ENCODE measurements around the gene NEDD9.

NEDD9 gene

DNA sequence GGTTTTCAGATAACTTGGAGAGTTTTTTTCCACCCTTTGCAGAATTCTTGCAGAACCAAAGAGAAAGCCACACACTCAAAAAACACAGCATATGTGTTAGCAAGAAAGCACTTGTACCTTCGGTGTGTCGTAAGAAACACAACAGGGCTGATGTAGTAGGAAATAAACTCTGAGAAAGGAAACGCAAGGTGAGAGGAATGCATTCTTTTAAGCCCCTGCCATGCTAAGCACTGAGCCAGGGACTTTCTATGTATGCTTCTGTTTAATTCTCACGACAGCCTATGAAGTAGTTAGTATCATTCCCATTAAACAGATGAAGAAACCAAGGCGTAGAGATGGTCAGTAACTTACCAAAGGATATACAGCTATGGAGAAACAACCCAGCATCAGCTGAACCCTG is 23.1 kb downstream of the NEDD9 start:
- H3K27me3 ChIP-seq (ENCODE audit: insufficient read depth, poor library complexity, severe bottlenecking) = no peaks in the 10 kb centered on the region
- no peaks in the 10 kb centered on the region for H3K36me3 ChIP-seq (ENCODE audit: low read depth)
- H3K9me3 ChIP-seq (ENCODE audit: severe bottlenecking) = no peaks in the 10 kb centered on the region
- peaks cover 32% of the 10 kb centered on the region for H3K4me1 ChIP-seq (ENCODE audit: insufficient read depth, poor library complexity, severe bottlenecking)
- H3K27ac ChIP-seq (ENCODE audit: poor library complexity, severe bottlenecking) = peak overlapping the region; percentile 64
- no peak overlapping the region for H3K4me3 ChIP-seq (ENCODE audit: severe bottlenecking)
- ATAC-seq (ENCODE audit: low read depth) (no peak), DNase-seq (ENCODE audit: low spot score) (no peak)
- TF ChIP-seq, protein P1, sequence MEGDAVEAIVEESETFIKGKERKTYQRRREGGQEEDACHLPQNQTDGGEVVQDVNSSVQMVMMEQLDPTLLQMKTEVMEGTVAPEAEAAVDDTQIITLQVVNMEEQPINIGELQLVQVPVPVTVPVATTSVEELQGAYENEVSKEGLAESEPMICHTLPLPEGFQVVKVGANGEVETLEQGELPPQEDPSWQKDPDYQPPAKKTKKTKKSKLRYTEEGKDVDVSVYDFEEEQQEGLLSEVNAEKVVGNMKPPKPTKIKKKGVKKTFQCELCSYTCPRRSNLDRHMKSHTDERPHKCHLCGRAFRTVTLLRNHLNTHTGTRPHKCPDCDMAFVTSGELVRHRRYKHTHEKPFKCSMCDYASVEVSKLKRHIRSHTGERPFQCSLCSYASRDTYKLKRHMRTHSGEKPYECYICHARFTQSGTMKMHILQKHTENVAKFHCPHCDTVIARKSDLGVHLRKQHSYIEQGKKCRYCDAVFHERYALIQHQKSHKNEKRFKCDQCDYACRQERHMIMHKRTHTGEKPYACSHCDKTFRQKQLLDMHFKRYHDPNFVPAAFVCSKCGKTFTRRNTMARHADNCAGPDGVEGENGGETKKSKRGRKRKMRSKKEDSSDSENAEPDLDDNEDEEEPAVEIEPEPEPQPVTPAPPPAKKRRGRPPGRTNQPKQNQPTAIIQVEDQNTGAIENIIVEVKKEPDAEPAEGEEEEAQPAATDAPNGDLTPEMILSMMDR (IDR thresholded peaks at IDR 0.05; ENCODE audit: poor library complexity, severe bottlenecking) = no peak

- peaks cover 32% of the 10 kb centered on the region for H3K4me1 ChIP-seq (ENCODE audit: insufficient read depth, poor library complexity, severe bottlenecking)
- no peak for DNase-seq (ENCODE audit: low spot score)
- ATAC-seq (ENCODE audit: low read depth) = no peak
- peak overlapping the region; percentile 94 for H3K27ac ChIP-seq (ENCODE audit: poor library complexity, severe bottlenecking)
- no peaks in the 10 kb centered on the region for H3K36me3 ChIP-seq (ENCODE audit: low read depth)
- TF ChIP-seq, protein P1 (IDR thresholded peaks at IDR 0.05; ENCODE audit: poor library complexity, severe bottlenecking) = no peak
- H3K9me3 ChIP-seq (ENCODE audit: severe bottlenecking) = no peaks in the 10 kb centered on the region
- H3K27me3 ChIP-seq (ENCODE audit: insufficient read depth, poor library complexity, severe bottlenecking) = no peaks in the 10 kb centered on the region
- no peak overlapping the region for H3K4me3 ChIP-seq (ENCODE audit: severe bottlenecking)
These were observed 23.6 kb downstream of the NEDD9 start for GRCh38 chr6:11208854-11209253.

- no peak for DNase-seq (ENCODE audit: low spot score)
- TF ChIP-seq, protein P1 (IDR thresholded peaks at IDR 0.05; ENCODE audit: poor library complexity, severe bottlenecking) = no peak
These were observed 24.2 kb downstream of the NEDD9 start for GRCh38 chr6:11208267-11208666.

DNA sequence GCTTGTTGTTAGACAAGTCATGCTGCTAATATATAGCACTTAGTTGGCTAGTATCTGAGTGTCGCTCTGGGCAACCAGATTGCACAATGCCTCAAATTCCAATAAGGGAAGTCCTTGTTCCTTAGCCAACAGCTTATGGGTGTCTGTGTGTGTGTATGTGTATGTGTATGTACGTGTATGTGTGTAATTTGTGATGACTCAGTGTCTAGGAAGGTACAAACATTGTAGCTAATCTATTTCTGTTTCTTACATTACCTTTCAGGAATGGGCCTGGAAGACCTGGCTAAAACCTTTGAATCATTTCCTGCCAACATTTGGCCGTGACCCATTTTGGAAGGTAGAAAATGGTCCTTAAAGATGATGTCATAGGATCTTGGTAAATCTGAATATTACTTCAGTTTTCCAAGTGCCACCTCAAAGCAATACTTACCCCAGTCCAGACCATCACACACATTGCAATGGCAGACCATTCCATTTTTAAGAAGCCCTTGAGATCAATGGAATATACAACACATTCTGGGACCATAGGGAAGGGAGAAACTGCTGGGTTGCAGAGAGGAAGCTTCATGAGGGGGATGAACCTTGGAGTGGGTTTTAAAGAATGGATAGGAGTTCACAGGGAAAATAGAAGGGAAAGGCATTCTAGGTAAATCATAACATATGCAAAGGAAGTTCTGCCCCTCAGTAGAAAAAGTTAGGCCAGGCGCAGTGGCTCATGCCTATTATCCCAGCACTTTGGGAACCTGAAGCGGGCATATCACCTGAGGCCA is 25.1 kb downstream of the NEDD9 start:
- Histone ChIP-seq H3K27ac (ENCODE audit: poor library complexity, severe bottlenecking) (peak overlapping the region; percentile 94), H3K9me3 (ENCODE audit: severe bottlenecking) (no peaks in the 10 kb centered on the region), H3K27me3 (ENCODE audit: insufficient read depth, poor library complexity, severe bottlenecking) (no peaks in the 10 kb centered on the region), H3K36me3 (ENCODE audit: low read depth) (no peaks in the 10 kb centered on the region), H3K4me3 (ENCODE audit: severe bottlenecking) (no peak overlapping the region), H3K4me1 (ENCODE audit: insufficient read depth, poor library complexity, severe bottlenecking) (peaks cover 23% of the 10 kb centered on the region)
- TF ChIP-seq, protein P1 (IDR thresholded peaks at IDR 0.05; ENCODE audit: poor library complexity, severe bottlenecking) = no peak
- DNase-seq (ENCODE audit: low spot score) (peak; percentile 78), ATAC-seq (ENCODE audit: low read depth) (peak; percentile 89)

More at GRCh38 chr6:11208267-11208666, 24.2 kb downstream of the NEDD9 start:
- H3K4me1 ChIP-seq (ENCODE audit: insufficient read depth, poor library complexity, severe bottlenecking) = peaks cover 32% of the 10 kb centered on the region
- H3K36me3 ChIP-seq (ENCODE audit: low read depth) = no peaks in the 10 kb centered on the region
- H3K27me3 ChIP-seq (ENCODE audit: insufficient read depth, poor library complexity, severe bottlenecking) = no peaks in the 10 kb centered on the region
- ATAC-seq (ENCODE audit: low read depth) = no peak
- H3K9me3 ChIP-seq (ENCODE audit: severe bottlenecking) = no peaks in the 10 kb centered on the region
- no peak overlapping the region for H3K4me3 ChIP-seq (ENCODE audit: severe bottlenecking)
- H3K27ac ChIP-seq (ENCODE audit: poor library complexity, severe bottlenecking) = peak overlapping the region; percentile 94

DNA sequence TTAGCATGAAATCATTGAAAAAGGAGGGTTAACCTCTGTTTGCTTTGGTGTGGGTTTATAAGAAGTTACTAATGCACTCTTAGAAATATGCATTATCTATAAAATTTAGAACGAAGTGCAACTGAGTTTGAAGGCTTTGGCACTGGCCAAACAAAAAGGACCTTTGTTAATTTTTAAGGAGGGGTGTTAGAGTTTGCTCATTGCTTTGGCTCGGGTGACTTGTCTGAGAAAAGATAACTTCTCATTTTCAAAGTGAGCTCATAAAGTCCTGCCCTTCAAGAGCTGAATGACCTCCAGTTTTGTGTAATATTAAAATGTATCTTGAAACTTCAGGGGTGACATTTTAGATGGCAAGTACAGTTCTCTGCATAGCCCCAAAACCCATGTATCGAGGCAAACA is 25.9 kb downstream of the NEDD9 start:
- H3K4me1 ChIP-seq (ENCODE audit: insufficient read depth, poor library complexity, severe bottlenecking) = peaks cover 18% of the 10 kb centered on the region
- no peak overlapping the region for H3K4me3 ChIP-seq (ENCODE audit: severe bottlenecking)
- TF ChIP-seq, protein P1 (IDR thresholded peaks at IDR 0.05; ENCODE audit: poor library complexity, severe bottlenecking) = no peak
- H3K36me3 ChIP-seq (ENCODE audit: low read depth) = no peaks in the 10 kb centered on the region
- no peaks in the 10 kb centered on the region for H3K9me3 ChIP-seq (ENCODE audit: severe bottlenecking)
- H3K27me3 ChIP-seq (ENCODE audit: insufficient read depth, poor library complexity, severe bottlenecking) = no peaks in the 10 kb centered on the region
- DNase-seq (ENCODE audit: low spot score) (no peak), ATAC-seq (ENCODE audit: low read depth) (0 out of 3 replicates have a peak, but pooled peaks have one; percentile 17)
- H3K27ac ChIP-seq (ENCODE audit: poor library complexity, severe bottlenecking) = peak overlapping the region; percentile 94
